Measurements from ENCODE around the gene CCDC149. TPM values are rescaled to one million over a fixed set of nuclear protein-coding genes. Genes with fewer than 3 reads are reported as not detected.

CCDC149 gene
- total and polyA plus RNA-seq, 2 donors (not counting 3 experiments of a cell fraction or from before 2014, with no cell fraction given): 7.8 to 11.3 TPM

DNA sequence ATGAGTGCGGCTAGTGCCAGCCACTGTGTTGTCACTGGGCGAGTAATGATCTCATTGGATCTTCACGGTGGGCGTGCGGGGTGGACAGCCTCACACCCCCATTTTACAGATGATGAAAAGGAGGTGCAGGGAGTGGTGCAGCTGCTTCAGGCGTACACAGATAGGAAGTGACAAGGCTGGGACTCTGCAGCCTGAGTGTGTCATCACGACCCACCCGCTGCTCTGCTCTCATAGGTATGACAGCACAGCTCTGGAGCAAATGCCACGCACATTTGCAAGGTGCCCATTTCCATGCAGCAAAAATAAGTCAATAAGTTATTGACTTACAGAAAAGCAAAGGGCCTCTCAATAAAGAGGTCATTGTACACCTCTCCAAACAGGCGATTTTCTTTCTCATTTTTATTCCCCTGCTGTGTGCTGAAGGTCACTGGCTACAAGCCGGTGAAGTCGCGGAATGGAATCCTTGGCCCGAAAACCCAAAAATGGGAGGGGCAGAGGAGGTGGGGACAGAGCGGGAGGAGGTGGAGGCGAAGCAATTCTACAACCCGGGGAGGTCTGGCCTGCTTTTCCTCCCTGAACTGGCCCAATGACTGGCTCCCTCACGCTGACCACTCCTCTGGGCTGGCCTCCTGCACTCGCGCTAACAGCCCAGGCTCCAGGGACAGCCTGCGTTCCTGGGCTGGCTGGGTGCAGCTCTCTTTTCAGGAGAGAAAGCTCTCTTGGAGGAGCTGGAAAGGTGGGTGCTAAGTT lies 117.8 kb downstream of the CCDC149 start, which contains the start of gene SOD3:
Gene SOD3, plus strand, starts transcription at position 658 of the 750 bp plus-strand sequence. CDS start 3,949 bp downstream, outside the sequence.
- Histone ChIP-seq H3K9me1 (replicated peaks; ENCODE audit: control insufficient read depth, extremely low read depth, insufficient read depth, low read length) (no peaks in the 10 kb centered on the region), H3K27ac (ENCODE audit: insufficient read depth, low read depth, low read length) (no peak within 1 kb of the TSS), H3K9ac (replicated peaks; ENCODE audit: extremely low read depth, insufficient read depth, low read length) (no peak within 1 kb of the TSS), H3K79me2 (ENCODE audit: control insufficient read depth, insufficient read depth, low read length) (no peaks in the 10 kb centered on the region), H3K4me3 (replicated peaks in 1 of 3; ENCODE audit: insufficient read depth in 1 of 3, low read depth in 1 of 3, low read length in 3 of 3) (no peak within 1 kb of the TSS), H2AFZ (ENCODE audit: low read depth, low read length) (no peak within 1 kb of the TSS), H3K27me3 (ENCODE audit: control insufficient read depth in 2 of 2, insufficient read depth in 2 of 2, low read length in 2 of 2) (peaks cover 32 to 38% of the 10 kb centered on the region in 2 experiments), H3K36me3 (ENCODE audit: control insufficient read depth in 2 of 2, extremely low read depth in 1 of 2, insufficient read depth in 2 of 2, low read length in 2 of 2) (no peaks in the 10 kb centered on the region), H4K20me1 (replicated peaks; ENCODE audit: control insufficient read depth, extremely low read depth, insufficient read depth, low read length) (no peaks in the 10 kb centered on the region), H3K9me3 (replicated peaks; ENCODE audit: control insufficient read depth, insufficient read depth, low read length) (no peaks in the 10 kb centered on the region), H3K4me1 (ENCODE audit: control insufficient read depth, extremely low read depth, insufficient read depth, low read length) (no peaks in the 10 kb centered on the region), H3K4me2 (ENCODE audit: insufficient read depth, low read length) (no peak within 1 kb of the TSS)
- DNase-seq (ENCODE audit: low read depth, low spot score) (peak; percentile 9), FAIRE-seq (no peak)
- no TSS peak for BruUV-seq (replicated peaks)
- dilution Hi-C loops (cut with MboI; ENCODE audit: extremely low pct_ligation_motif_present, low sequenced_read_pairs): no loop called here
- intact Hi-C loops (cut with micrococcal nuclease): no loop called here
- ChIA-PET CTCF (interaction anchor here (1.1 kb wide), 1 partner anchor 10 kb away, joined by 3 read pairs; no protein-coding TSS in a partner anchor), POLR2A (no interaction called here)
- no peak for TF ChIP-seq POLR2AphosphoS5 (IDR thresholded peaks at IDR 0.05; ENCODE audit: insufficient read depth, low read depth, low read length)
- no peak for TF ChIP-seq JUN (IDR thresholded peaks at IDR 0.05; ENCODE audit: borderline replicate concordance, insufficient read depth, insufficient read length, low read depth)
- TF ChIP-seq GATA2 (IDR thresholded peaks at IDR 0.05; ENCODE audit: insufficient read depth, insufficient read length, low read depth, low read length): no peak
- TF ChIP-seq, protein P1, sequence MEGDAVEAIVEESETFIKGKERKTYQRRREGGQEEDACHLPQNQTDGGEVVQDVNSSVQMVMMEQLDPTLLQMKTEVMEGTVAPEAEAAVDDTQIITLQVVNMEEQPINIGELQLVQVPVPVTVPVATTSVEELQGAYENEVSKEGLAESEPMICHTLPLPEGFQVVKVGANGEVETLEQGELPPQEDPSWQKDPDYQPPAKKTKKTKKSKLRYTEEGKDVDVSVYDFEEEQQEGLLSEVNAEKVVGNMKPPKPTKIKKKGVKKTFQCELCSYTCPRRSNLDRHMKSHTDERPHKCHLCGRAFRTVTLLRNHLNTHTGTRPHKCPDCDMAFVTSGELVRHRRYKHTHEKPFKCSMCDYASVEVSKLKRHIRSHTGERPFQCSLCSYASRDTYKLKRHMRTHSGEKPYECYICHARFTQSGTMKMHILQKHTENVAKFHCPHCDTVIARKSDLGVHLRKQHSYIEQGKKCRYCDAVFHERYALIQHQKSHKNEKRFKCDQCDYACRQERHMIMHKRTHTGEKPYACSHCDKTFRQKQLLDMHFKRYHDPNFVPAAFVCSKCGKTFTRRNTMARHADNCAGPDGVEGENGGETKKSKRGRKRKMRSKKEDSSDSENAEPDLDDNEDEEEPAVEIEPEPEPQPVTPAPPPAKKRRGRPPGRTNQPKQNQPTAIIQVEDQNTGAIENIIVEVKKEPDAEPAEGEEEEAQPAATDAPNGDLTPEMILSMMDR (IDR thresholded peaks at IDR 0.05; ENCODE audit: extremely low read depth in 1 of 2, insufficient read depth in 1 of 2, low read depth in 1 of 2, low read length in 2 of 2): no peak
- no peak for TF ChIP-seq FOS (IDR thresholded peaks at IDR 0.05; ENCODE audit: borderline replicate concordance, insufficient read depth, low read length)
- no peak for TF ChIP-seq MYC (IDR thresholded peaks at IDR 0.05; ENCODE audit: low read depth, low read length)
- no peak for TF ChIP-seq EZH2 (IDR thresholded peaks at IDR 0.05; ENCODE audit: borderline replicate concordance, low read depth, low read length, severe bottlenecking)
- no peak for TF ChIP-seq POLR2A (IDR thresholded peaks at IDR 0.05; ENCODE audit: low read depth, low read length)
- TF ChIP-seq, protein P2, sequence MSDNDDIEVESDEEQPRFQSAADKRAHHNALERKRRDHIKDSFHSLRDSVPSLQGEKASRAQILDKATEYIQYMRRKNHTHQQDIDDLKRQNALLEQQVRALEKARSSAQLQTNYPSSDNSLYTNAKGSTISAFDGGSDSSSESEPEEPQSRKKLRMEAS (IDR thresholded peaks at IDR 0.05; ENCODE audit: insufficient read depth, insufficient read length): no peak

Measured in endothelial cell of umbilical vein (primary cell).